CD4-positive, alpha-beta T cell treated with Interleukin-6 at 100 ng/mL for 8 hours (primary cell): Measurements from ENCODE around the gene TSACC.

Experiments used
- DNase-seq: peaks from one replicate; pipeline ENCODE4 v3.0.0-alpha.2; 2020; ENCODE audit warnings: mixed read lengths, low spot score

The TSACC gene

GRCh38 chr1:156376146-156376545 lies 37.8 kb downstream of the TSACC start:
- no peak for DNase-seq

DNA sequence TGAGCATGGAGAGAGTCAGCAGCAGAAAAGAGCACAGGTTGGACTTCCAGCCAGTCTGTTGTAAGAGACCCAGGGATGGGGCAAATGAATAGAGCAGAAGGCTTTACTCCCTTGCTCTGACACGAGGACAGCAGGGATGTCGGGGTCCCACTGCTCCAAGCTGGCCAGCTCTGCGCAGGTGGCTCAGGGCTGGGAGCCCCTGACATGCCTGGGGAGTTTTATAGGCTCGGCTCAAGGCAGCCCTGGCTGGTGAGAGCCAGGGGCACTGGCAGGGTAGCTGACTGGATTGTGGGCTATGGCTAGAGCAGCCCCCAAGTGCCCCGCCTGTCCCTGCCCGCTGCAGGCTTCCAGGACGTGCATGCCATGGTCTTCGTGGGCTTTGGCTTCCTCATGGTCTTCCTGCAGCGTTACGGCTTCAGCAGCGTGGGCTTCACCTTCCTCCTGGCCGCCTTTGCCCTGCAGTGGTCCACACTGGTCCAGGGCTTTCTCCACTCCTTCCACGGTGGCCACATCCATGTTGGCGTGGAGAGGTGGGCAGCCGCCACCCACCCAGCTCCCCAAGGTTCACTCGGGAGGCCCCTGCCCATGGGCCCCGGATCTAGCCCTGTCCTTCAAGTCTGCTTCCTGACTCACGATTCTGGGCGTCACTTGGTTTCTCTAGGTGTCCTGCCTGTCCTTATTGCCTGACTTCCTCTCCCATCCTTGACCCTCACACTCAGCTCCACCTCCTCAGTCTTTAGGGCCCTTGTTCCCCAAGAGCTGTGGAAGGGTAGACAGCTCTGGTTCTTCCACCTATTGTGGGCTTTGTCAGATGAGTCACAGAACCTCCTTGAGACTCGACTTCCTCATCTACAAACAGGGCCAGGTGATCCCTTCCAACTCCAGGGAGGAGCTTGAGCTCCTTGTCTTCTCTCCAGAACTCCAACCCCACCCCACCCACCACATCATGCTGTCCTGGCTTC lies 38.9 kb downstream of the TSACC start:
- no peak for DNase-seq

GRCh38 chr1:156378557-156378956 lies 40.2 kb downstream of the TSACC start:
- DNase-seq: no peak

DNA sequence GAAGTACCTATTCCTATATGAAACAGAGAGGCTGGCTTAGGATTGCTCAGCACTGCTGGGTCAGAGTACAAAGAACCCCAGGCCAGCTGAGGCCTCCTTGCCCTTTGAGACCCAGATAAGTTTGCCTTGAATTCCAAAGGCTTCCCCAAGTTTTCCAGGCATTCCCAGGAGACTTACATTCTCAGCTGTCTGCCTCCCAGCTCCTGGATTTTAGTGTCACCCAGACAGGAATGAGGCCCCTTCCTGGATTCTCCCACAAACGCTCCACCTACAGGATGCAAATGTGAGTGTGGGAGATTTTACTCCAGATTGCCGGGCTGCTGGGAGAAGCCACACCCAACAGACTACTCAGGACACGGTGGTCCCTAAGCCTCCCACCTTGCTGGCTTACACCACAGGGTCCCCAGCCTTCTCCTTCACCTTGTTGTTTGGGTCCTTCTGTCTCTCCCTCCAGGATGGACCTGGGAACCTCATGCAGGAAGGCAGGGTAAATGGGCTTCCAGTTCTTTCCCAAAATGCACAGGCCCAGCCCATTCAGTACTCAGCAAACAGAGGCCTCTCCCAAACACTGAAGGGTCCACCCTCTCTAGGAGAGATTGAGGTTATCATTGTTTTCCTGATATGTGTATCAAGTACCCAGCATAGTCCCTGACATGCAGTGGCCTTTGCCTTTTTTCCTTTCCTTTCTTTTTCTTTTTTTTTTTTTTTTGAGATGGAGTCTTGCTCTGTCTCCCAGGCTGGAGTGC lies 41.3 kb downstream of the TSACC start:
- DNase-seq: no peak

- DNase-seq: no peak
Observed at GRCh38 chr1:156382561-156382960, 44.2 kb downstream of the TSACC start.

DNA sequence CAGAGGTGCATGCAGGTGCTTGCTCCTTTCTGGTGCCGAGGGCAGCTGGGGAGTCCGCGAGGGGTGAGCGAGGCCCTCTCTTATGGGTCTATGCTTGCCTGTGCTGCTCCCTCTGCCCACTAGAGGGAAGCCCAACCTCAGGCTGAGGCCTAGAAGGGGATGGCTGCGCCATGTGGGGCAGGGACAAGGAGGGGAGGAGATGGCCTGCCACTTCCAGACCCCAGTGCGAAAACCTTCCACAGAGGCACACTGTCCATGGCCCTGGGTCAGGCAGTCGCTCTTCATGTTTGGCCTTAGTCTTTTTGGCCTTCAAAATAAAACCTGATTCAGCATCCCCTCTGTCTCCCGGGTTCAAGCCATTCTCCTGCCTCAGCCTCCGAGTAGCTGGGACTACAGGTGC lies 44.7 kb downstream of the TSACC start:
- peak; percentile 43 for DNase-seq

GRCh38 chr1:156384007-156384406 lies 45.7 kb downstream of the TSACC start:
- DNase-seq: no peak

DNA sequence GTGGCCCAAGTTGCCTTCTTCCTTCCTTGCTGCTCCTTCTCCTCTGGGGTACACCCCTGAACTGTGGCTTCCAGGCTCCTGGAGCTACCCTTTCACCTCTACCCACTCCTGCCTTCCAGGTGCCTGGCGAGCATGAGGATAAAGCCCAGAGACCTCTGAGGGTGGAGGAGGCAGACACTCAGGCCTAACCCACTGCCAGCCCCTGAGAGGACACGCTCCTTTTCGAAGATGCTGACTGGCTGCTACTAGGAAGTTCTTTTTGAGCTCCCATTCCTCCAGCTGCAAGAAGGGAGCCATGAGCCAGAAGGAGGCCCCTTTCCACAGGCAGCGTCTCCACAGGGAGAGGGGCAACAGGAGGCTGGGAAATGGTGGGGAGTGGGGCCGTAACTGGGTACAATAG lies 46.3 kb downstream of the TSACC start:
- no peak for DNase-seq

DNA sequence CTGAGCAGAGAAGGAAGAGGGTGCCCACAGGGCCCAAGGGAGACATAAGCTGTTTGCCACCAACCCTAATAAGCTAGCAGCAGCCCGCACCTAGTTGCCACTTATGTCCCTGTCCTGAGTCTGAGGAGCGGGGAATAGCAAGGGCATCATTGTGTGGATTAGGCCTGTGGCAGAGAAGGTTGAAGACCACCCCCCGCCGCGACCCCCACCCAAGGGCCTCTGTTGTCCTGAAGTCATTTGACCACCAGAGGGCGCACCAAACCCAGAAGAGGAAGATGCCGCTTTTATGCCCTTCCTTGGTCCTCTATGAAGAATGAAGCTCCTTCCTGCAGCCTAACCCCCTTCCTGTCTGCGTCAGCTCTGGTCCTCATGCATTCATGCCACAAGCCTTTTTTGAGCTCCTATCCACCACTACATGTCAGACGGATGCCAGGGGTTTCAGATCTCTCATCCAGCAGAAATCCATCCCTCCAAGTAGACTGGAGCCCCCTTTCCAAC lies 47.3 kb downstream of the TSACC start:
- peak; percentile 76 for DNase-seq

GRCh38 chr1:156386134-156386901 lies 48.0 kb downstream of the TSACC start:
- no peak for DNase-seq

GRCh38 chr1:156386949-156387869 lies 48.9 kb downstream of the TSACC start:
- DNase-seq: no peak

GRCh38 chr1:156387870-156388173 lies 49.5 kb downstream of the TSACC start:
- DNase-seq: no peak

- no peak for DNase-seq
Observed at GRCh38 chr1:156388174-156389137, 50.1 kb downstream of the TSACC start.

- DNase-seq: no peak
Observed at GRCh38 chr1:156389311-156389710, 51.0 kb downstream of the TSACC start.

DNA sequence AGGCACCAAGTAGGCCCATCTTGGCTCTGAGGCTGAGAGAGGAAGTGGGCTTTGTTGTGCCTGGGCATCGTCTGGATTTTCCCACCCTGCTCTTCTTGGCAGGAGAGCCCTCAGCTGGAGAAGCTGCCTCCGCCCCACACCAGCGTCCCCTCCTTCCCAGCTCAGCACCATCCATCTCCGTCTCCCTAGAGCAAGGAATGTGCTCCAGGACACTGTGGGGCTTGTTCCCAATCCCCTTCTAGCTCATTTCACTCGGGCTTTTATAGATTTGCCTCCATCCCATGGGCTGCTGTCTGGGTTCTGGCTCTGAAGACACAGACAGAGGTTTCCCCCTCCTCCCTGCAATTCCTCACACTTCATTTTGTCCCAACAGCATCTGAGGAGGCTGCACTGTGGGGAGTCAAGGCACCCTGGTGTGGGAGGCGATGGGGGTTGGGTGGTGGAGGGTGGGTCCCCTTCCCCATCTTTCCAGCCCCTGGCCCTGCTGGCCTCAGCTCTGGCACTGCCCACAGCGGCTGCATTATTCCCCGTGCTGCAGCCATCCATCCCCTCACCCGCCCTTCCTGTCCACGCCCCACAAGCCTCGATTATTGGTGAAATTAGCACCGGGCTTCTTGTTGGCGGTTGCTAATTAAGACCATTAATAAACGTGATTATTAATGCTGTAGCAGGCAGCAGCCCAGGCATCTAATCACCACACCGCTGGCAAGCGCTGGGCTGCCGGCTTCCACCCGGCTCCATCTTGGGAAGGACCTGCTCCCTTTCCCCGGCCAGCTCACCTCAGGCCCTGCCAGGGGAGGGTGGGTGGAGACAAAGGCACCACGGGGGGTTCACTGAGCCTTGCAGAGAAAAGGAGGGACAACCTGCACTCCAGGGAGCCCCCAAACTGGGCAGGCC lies 52.4 kb downstream of the TSACC start:
- DNase-seq: no peak

DNA sequence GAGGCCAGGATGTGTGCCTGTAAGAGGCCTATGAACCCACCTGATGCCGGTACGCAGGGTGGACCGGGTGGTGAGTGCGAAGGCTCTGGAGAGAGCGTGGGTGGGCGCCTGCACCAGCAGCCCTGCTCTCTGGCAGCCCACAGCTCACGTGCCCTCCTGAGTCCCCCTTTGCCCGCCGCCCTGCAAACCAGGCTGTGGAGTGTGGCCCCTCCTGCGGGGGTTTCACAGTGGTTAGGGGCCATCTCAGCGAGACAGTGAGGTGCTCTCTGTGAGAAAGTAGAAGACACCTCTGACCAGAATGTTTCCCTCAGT lies 53.0 kb downstream of the TSACC start:
- DNase-seq: no peak

DNA sequence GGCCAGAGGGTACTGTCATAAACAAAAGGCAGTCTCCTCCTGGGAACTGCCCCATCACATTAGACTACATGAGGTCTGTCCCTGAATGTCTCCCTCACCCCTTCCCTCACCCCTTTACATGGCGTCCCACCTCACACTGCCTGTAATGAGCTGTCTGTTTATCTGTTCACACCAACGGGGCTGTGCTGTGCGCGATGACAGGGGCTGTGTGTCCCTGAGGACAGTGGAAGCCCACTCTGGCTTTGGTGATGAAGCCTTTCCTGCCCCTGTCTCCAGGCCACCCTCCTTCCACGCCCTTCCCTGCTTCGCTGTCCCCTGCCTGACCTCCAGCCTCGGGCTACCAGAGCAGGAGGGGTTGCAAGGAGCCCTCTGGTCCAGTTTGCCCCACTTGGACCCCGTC lies 53.4 kb downstream of the TSACC start:
- no peak for DNase-seq

DNA sequence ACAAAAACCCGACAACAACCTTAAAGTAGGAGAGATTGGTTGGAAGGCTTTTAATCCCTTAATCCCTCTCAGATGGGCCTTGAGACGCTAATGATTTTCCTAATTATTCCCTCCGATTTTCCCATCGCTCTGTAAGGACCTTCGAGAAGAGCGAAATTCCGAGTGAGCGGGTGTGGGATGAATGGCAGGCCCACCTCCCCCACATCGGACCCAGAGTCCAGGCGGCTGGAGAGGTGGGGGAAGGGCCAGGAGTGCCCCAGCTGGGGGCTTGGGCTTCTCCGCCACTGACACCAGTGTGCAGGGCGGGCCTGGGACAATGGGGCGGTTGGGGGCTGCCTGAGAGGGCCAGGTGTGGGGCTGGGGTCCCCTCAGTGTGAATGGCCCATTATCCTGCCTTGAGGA lies 54.1 kb downstream of the TSACC start:
- DNase-seq: no peak

GRCh38 chr1:156393095-156393494 lies 54.8 kb downstream of the TSACC start:
- DNase-seq: no peak
